ENCODE data around the gene ZBTB12. TPM values are rescaled to one million over a fixed set of nuclear protein-coding genes. Genes with fewer than 3 reads are reported as not detected.
"Not testable (repeated sequence)": the region's sequence is repeated elsewhere in the genome, so short reads cannot be mapped to it uniquely, and the experiment has no call there.

Gene ZBTB12
- total RNA-seq, 1 donor from 2014 or later: 37.1 TPM

- Mint-ChIP-seq H3K4me1 (no peaks in the 10 kb centered on the region), H3K27me3 (ENCODE audit: low read depth) (peaks cover 36% of the 10 kb centered on the region), H3K27ac (no peak overlapping the region), H3K9me3 (no peaks in the 10 kb centered on the region), H3K36me3 (no peaks in the 10 kb centered on the region), H3K4me3 (no peak overlapping the region)
- TF ChIP-seq CTCF (IDR thresholded peaks at IDR 0.05; ENCODE audit: unreplicated experiment): no peak
- no peak for DNase-seq (ENCODE audit: low spot score in 2 of 2, unreplicated experiment in 2 of 2)
These were observed 38.4 kb upstream of the ZBTB12 start for GRCh38 chr6:31940256-31940664.

- Mint-ChIP-seq H3K4me1 (no peaks in the 10 kb centered on the region), H3K27me3 (ENCODE audit: low read depth) (peaks cover 13% of the 10 kb centered on the region), H3K9me3 (no peaks in the 10 kb centered on the region), H3K4me3 (no peak overlapping the region), H3K27ac (no peak overlapping the region), H3K36me3 (no peaks in the 10 kb centered on the region)
- DNase-seq (ENCODE audit: low spot score in 2 of 2, unreplicated experiment in 2 of 2): no peak
- no peak for TF ChIP-seq CTCF (IDR thresholded peaks at IDR 0.05; ENCODE audit: unreplicated experiment)
These were observed 33.9 kb upstream of the ZBTB12 start for GRCh38 chr6:31935823-31936222.

GRCh38 chr6:31935021-31935420, 33.1 kb upstream of the ZBTB12 start:
- Mint-ChIP-seq H3K4me3 (no peak overlapping the region), H3K27ac (no peak overlapping the region), H3K4me1 (no peaks in the 10 kb centered on the region), H3K9me3 (no peaks in the 10 kb centered on the region), H3K36me3 (no peaks in the 10 kb centered on the region), H3K27me3 (ENCODE audit: low read depth) (peaks cover 13% of the 10 kb centered on the region)
- TF ChIP-seq CTCF (IDR thresholded peaks at IDR 0.05; ENCODE audit: unreplicated experiment): no peak
- no peak for DNase-seq (ENCODE audit: low spot score in 2 of 2, unreplicated experiment in 2 of 2)

- no peak overlapping the region for H3K27ac Mint-ChIP-seq
- no peaks in the 10 kb centered on the region for H3K9me3 Mint-ChIP-seq
- H3K4me3 Mint-ChIP-seq: no peak overlapping the region
- TF ChIP-seq CTCF (IDR thresholded peaks at IDR 0.05; ENCODE audit: unreplicated experiment): no peak
- H3K36me3 Mint-ChIP-seq: no peaks in the 10 kb centered on the region
- H3K27me3 Mint-ChIP-seq (ENCODE audit: low read depth): peaks cover 13% of the 10 kb centered on the region
- DNase-seq (ENCODE audit: low spot score in 2 of 2, unreplicated experiment in 2 of 2): no peak
- H3K4me1 Mint-ChIP-seq: no peaks in the 10 kb centered on the region
These were observed 31.7 kb upstream of the ZBTB12 start for GRCh38 chr6:31933537-31933936.

GRCh38 chr6:31932137-31932536, 30.3 kb upstream of the ZBTB12 start:
- not testable (repeated sequence) for H3K27ac Mint-ChIP-seq; DNase-seq (ENCODE audit: low spot score in 2 of 2, unreplicated experiment in 2 of 2); H3K4me3 Mint-ChIP-seq; H3K9me3 Mint-ChIP-seq; H3K4me1 Mint-ChIP-seq; H3K36me3 Mint-ChIP-seq
- peaks cover 23% of the 10 kb centered on the region for H3K27me3 Mint-ChIP-seq (ENCODE audit: low read depth)

GRCh38 chr6:31930962-31931361, 29.1 kb upstream of the ZBTB12 start:
- no peak overlapping the region for H3K4me3 Mint-ChIP-seq
- H3K9me3 Mint-ChIP-seq: no peaks in the 10 kb centered on the region
- no peak for DNase-seq (ENCODE audit: low spot score in 2 of 2, unreplicated experiment in 2 of 2)
- no peak for TF ChIP-seq CTCF (IDR thresholded peaks at IDR 0.05; ENCODE audit: unreplicated experiment)
- no peaks in the 10 kb centered on the region for H3K36me3 Mint-ChIP-seq
- no peak overlapping the region for H3K27ac Mint-ChIP-seq
- H3K27me3 Mint-ChIP-seq (ENCODE audit: low read depth): peaks cover 27% of the 10 kb centered on the region
- no peaks in the 10 kb centered on the region for H3K4me1 Mint-ChIP-seq

All from mesothelial cell of epicardium (in vitro differentiated cells).